RKO (cell line): ENCODE measurements around the gene HIF1A.
A peak's percentile ranks its signal among the peaks of the same experiment; 100 is the strongest.
"Not testable (repeated sequence)": the region's sequence is repeated elsewhere in the genome, so short reads cannot be mapped to it uniquely, and the experiment has no call there.

Source experiments
- DNase-seq: peaks from one replicate; pipeline ENCODE4 v3.0.0-alpha.2; 2016; ENCODE audit warnings: low spot score

The HIF1A gene

DNA sequence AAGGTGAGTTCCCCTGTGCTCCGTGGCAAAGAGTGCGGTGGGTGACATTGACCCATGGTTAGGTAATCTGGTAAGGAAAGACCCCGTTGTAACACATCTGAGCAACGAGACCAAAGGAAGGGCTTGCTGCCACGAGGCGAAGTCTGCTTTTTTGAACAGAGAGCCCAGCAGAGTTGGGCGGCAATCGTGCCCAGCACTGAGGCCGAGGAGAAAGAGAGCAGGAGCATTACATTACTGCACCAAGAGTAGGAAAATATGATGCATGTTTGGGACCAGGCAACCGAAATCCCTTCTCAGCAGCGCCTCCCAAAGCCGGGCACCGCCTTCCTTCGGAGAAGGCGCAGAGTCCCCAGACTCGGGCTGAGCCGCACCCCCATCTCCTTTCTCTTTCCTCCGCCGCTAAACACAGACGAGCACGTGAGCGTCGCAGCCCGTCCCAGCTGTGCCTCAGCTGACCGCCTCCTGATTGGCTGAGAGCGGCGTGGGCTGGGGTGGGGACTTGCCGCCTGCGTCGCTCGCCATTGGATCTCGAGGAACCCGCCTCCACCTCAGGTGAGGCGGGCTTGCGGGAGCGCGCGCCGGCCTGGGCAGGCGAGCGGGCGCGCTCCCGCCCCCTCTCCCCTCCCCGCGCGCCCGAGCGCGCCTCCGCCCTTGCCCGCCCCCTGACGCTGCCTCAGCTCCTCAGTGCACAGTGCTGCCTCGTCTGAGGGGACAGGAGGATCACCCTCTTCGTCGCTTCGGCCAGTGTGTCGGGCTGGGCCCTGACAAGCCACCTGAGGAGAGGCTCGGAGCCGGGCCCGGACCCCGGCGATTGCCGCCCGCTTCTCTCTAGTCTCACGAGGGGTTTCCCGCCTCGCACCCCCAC lies at the start of gene HIF1A:
Gene HIF1A (plus strand): TSS at position 684 of the 865 bp plus-strand sequence. CDS start 292 bp downstream, outside the sequence.
- DNase-seq, result peak; percentile 97

- DNase-seq, result no peak
These were observed 48.8 kb upstream of the HIF1A start for GRCh38 chr14:61646366-61647116.

- DNase-seq, result no peak
These were observed 47.6 kb upstream of the HIF1A start for GRCh38 chr14:61647704-61648103.

GRCh38 chr14:61648377-61648776 lies 46.9 kb upstream of the HIF1A start:
- no peak for DNase-seq

GRCh38 chr14:61649283-61649682 lies 46.0 kb upstream of the HIF1A start:
- no peak for DNase-seq

DNA sequence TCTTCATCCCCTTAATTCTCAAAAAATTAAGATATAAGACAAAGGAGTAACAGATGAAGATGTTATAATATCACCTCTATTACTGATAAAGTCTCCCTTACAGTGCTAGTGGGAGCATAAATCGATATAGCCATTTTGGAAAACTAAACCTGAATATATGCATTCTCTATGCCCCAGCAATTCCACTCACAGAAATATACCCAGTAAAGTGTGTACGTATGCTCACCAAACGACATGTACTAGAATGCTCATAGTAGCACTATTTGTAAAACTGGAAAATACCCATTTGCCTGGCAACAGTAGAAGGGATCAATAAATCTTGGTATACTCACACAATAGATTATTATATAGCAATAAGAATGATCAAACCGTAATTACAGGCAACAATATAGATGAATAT lies 44.0 kb upstream of the HIF1A start:
- no peak for DNase-seq

DNA sequence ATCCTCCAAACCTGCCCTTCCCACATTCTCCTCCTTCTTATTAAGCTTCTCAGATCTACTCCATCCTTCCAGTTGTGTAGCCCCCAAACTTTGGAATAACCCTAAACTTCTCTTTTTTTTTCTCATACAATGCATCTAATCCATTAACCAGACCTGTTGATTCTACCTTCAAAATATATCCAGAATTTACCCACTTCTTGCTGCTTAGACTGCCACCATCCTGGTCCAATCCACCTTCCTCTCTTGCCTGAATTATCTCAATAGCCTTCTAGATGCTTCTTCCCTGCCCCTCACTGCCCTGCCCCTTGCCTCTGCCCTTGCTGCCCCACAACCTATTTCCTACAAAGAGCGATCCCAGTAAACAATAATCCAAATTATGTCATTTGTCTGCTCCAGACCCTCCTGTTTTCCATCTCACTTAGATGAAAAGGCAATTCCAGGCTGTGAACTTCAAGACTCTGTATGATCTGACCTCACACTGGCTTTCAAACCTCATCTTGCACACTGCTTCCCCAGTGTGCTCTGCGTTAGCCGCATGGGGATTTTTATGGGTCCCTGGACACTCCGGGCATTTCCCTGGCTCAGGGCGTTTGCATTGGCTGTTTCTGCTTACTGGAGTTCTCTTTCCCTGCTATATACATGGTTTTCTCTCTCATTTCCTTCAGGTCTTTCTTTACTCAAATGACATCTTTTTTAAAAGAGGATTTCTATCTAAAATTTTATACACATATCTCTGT lies 42.6 kb upstream of the HIF1A start:
- no peak for DNase-seq

- DNase-seq, result no peak
These were observed 41.8 kb upstream of the HIF1A start for GRCh38 chr14:61653507-61653906.

DNA sequence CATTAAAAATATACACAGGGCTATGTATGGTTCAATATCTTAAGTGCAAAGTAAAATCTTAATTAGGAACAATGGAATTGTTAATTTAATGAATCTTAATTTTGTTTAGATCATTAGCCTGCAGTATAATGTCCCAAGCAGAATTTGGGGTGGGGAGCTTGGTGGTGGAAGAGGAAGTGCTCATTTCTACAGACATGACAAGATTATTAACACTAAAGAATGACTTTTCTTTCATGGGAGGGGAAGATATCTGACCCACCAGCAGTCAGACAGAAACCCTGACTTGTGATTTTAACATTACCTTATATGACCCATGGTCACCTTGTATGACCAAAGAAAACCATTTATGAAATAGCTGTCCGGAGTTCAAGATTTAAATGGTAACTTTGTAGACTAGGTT lies 41.3 kb upstream of the HIF1A start:
- DNase-seq, result no peak

DNA sequence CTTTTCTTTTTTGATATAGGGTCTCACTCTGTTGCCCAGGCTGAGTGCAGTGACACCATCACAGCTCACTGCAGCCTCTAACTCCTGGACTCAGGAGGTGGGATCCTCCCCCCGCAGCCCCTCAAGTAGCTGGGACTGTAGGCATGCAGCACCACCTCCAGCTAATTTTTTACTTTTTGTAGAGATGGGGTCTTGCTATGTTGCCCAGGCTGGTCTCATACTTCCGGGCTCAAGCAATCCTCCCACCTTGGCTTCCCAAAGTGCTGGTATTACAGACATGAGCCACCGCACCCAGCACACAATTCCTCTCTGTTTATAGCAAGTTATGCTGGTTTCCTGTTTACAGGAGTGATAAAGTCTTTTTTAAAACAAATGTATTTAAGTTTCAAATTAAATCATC lies 39.5 kb upstream of the HIF1A start:
- DNase-seq, result no peak

DNA sequence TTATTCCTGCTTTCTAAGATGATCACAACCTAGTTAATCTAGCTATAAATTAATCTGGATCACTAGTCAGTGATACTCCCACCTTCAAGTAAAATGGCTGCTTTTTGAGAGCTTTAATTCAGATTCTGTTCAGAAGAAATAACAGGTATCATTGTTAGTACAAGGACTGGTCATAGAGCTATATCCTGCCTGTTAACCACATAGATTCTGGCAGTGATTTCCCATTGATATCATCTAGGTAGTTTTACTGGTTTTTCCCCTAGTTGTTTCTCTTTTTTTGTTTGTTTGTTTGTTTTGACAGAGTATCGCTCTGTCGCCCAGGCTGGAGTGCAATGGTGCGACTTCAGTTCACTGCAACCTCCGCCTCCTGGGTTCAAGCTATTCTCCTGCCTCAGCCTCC lies 39.0 kb upstream of the HIF1A start:
- no peak for DNase-seq

DNA sequence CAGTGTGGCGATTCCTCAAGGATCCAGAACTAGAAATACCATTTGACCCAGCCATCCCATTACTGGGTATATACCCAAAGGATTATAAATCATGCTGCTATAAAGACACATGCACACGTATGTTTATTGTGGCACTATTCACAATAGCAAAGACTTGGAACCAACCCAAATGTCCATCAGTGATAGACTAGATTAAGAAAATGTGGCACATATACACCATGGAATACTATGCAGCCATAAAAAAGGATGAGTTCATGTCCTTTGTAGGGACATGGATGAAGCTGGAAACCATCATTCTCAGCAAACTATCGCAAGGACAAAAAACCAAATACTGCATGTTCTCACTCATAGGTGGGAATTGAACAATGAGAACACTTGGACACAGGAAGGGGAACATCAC lies 37.2 kb upstream of the HIF1A start:
- not testable (repeated sequence) for DNase-seq

DNA sequence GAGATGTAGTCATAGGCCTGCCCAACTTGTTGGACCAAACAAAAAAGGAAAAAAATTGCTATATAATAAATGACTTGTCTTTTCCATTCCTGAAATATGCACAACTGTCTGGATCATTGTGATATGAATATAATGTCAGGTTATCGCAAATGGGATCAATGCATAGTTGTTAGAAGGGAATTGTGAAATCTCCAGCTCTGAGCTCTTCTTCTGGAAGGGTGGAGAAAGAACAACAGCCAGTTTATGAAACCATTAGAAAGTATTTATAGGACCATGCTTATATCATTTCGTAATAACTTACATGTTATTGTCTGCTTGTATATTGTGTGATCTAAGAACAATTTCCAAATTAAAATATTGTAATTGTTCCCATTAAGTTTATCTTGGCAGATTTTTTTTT lies 35.7 kb upstream of the HIF1A start:
- DNase-seq, result no peak

DNA sequence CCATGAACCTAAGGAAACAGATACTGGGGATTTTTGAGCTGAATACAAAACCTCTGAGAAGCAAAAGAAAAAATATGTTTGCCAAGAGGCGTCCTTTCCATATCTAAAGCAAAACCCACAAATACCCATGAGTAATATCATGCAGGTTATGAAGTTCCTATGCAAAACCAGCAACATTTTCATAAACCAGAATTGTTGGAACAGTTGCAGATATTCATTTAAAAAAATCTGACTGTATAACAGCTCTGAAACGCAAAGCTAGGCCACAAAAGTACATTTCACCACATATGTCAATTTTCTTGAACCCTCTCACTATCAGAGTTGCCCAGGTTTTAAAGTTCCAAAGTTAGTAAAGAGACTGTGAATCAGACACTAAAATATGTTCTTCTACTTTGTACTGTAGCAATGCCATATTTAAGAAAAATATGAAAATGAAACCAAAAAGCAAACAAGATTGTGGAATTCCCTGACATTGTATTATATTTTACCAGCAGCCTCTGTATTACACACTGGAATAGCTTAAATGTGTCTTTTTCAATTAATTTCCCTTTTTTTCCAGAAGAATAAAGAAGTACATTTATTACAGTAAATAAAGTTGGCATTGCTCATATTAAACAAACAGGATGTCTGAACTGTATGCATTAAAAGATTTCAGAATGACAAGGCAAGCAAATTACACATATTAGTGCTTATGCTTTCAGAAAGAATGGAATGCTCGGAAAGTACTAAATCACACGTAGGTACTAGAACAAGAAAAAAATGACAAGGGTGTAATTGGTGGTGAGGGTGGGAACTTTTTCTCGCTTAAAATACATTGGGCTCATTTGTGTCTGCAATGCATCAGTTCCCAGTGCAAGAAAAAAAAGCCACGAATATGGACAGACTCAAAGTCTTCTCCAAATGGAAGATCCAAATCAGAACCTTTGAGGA lies 33.6 kb upstream of the HIF1A start:
- no peak for DNase-seq

- DNase-seq, result peak; percentile 22
These were observed 32.6 kb upstream of the HIF1A start for GRCh38 chr14:61662437-61663311.

GRCh38 chr14:61663312-61663979 lies 31.9 kb upstream of the HIF1A start:
- DNase-seq, result no peak

GRCh38 chr14:61668282-61668681 lies 27.0 kb upstream of the HIF1A start:
- no peak for DNase-seq

DNA sequence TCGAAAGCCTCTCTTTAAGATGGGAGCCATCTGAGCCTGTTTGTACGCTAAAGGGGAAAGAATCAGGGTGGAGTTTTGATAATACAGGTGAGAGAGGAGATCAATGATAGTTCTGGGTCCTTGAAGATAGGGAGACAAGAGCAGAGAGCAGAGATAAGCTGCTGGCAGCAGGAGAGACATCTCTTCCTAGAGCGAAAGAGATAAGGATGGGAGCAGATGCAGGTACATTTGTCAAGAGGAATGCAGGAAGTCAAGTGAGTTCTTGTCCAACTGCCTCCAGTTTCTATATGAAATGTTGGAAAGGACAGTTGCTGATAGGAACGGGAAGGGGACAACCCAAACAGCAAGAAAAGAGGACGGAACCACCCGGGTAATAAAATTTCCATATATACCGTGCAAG lies 24.7 kb upstream of the HIF1A start:
- no peak for DNase-seq

- no peak for DNase-seq
These were observed 24.2 kb upstream of the HIF1A start for GRCh38 chr14:61671082-61671481.

- no peak for DNase-seq
These were observed 22.5 kb upstream of the HIF1A start for GRCh38 chr14:61672796-61673195.
